ENCODE measurements around the gene CLCN6. TPM values are rescaled to one million over a fixed set of nuclear protein-coding genes. Genes with fewer than 3 reads are reported as not detected.

The CLCN6 gene
- total RNA-seq, 1 donor from 2014 or later = 29.2 TPM

GRCh38 chr1:11788549-11789053, 17.4 kb upstream of the CLCN6 start:
- Histone ChIP-seq H3K4me1 (peaks cover 89% of the 10 kb centered on the region), H3K4me3 (peak overlapping the region; percentile 18), H3K27me3 (ENCODE audit: low read depth) (no peaks in the 10 kb centered on the region), H3K9me3 (no peaks in the 10 kb centered on the region), H3K36me3 (peaks cover 36% of the 10 kb centered on the region), H3K27ac (peak overlapping the region; percentile 93)
- DNase-seq = peak; percentile 58
- intact Hi-C loops (cut with DNase I) = no loop called here
- peak; percentile 22 to 53 for ATAC-seq
- TF ChIP-seq CTCF (IDR thresholded peaks at IDR 0.05) = no peak

GRCh38 chr1:11789126-11790067, 16.6 kb upstream of the CLCN6 start:
- ATAC-seq = no peak
- Histone ChIP-seq H3K9me3 (no peaks in the 10 kb centered on the region), H3K36me3 (peaks cover 44% of the 10 kb centered on the region), H3K27me3 (ENCODE audit: low read depth) (no peaks in the 10 kb centered on the region), H3K27ac (peak overlapping the region; percentile 93), H3K4me3 (peak overlapping the region; percentile 5), H3K4me1 (peaks cover 86% of the 10 kb centered on the region)
- DNase-seq = no peak
- intact Hi-C loops (cut with DNase I) = no loop called here
- TF ChIP-seq CTCF (IDR thresholded peaks at IDR 0.05) = no peak

- DNase-seq (no peak), ATAC-seq (no peak)
- intact Hi-C loops (cut with DNase I) = no loop called here
- Histone ChIP-seq H3K4me3 (no peak overlapping the region), H3K4me1 (peaks cover 77% of the 10 kb centered on the region), H3K27ac (peak overlapping the region; percentile 93), H3K36me3 (peaks cover 52% of the 10 kb centered on the region), H3K9me3 (no peaks in the 10 kb centered on the region), H3K27me3 (ENCODE audit: low read depth) (no peaks in the 10 kb centered on the region)
- no peak for TF ChIP-seq CTCF (IDR thresholded peaks at IDR 0.05)
Observed at GRCh38 chr1:11790101-11790879, 15.7 kb upstream of the CLCN6 start.

GRCh38 chr1:11790880-11791715, 14.9 kb upstream of the CLCN6 start:
- ATAC-seq (peak; percentile 86 to 90), DNase-seq (peak; percentile 88)
- Histone ChIP-seq H3K4me1 (peaks cover 71% of the 10 kb centered on the region), H3K9me3 (no peaks in the 10 kb centered on the region), H3K27ac (peak overlapping the region; percentile 93), H3K4me3 (no peak overlapping the region), H3K36me3 (peaks cover 61% of the 10 kb centered on the region), H3K27me3 (ENCODE audit: low read depth) (no peaks in the 10 kb centered on the region)
- no peak for TF ChIP-seq CTCF (IDR thresholded peaks at IDR 0.05)
- intact Hi-C loops (cut with DNase I) = no loop called here

GRCh38 chr1:11792106-11792505, 13.9 kb upstream of the CLCN6 start:
- peaks cover 66% of the 10 kb centered on the region for H3K36me3 ChIP-seq
- H3K4me3 ChIP-seq = no peak overlapping the region
- ATAC-seq = peak; percentile 30 to 33
- DNase-seq = peak; percentile 69
- H3K4me1 ChIP-seq = peaks cover 71% of the 10 kb centered on the region
- no peaks in the 10 kb centered on the region for H3K27me3 ChIP-seq (ENCODE audit: low read depth)
- intact Hi-C loops (cut with DNase I) = no loop called here
- H3K27ac ChIP-seq = peak overlapping the region; percentile 93
- no peak for TF ChIP-seq CTCF (IDR thresholded peaks at IDR 0.05)
- no peaks in the 10 kb centered on the region for H3K9me3 ChIP-seq

All from lower lobe of right lung (tissue), 2 donors.